GM21423 (cell line): Measurements from ENCODE around the gene ANKRD52.
A peak's percentile ranks its signal among the peaks of the same experiment; 100 is the strongest.
"Not testable (repeated sequence)": the region's sequence is repeated elsewhere in the genome, so short reads cannot be mapped to it uniquely, and the experiment has no call there.

Experiments used
- ATAC-seq: cut with Tn5 transposase; IDR thresholded peaks from one replicate; pipeline ENCODE4 v1.9.1; 2021; ENCODE audit warnings: mild to moderate bottlenecking, moderate library complexity; ENCODE audit not compliant: unreplicated experiment

Gene ANKRD52

DNA sequence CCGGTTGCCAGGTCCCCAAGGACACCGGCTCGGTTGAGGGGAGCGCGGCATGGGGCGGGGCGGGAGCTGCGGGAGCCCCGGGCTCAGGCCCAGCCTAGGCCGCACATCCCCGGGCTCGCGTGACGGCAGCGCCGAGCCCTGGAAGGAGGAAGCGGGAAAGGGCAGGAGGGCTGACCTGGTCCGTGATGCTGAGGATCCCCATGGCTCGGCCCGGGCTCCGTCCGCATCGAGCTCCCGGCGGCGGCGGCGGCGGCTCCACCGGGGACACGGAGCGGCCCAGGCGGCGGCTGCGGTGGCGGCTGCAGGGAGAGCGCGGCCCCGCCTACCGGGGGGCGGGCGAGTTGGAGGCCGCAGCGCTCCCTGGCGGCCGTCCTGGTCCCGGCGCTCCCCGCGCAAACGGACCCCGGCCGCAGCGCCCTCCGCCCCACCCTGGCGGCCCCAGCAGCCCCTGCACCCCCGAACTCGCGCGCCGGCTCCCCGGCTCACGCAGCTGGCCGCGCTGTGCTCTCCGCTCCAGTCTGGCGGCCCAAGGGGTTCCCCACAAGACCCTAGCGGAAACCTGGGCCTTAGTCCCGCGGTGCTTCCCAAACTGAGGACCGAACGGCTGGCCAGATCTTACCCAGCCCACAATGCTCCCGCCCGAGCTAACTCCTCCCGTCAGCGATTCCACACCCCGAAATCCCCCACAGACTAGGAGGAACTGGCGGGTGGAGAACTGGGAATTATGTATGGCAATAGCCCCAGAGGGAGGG is at the start of gene ANKRD52:
TSS of gene ANKRD52 (minus strand) at position 317 of the 752 bp plus-strand sequence. CDS start at position 202, 115 bp downstream.
- peak; percentile 83 for ATAC-seq

DNA sequence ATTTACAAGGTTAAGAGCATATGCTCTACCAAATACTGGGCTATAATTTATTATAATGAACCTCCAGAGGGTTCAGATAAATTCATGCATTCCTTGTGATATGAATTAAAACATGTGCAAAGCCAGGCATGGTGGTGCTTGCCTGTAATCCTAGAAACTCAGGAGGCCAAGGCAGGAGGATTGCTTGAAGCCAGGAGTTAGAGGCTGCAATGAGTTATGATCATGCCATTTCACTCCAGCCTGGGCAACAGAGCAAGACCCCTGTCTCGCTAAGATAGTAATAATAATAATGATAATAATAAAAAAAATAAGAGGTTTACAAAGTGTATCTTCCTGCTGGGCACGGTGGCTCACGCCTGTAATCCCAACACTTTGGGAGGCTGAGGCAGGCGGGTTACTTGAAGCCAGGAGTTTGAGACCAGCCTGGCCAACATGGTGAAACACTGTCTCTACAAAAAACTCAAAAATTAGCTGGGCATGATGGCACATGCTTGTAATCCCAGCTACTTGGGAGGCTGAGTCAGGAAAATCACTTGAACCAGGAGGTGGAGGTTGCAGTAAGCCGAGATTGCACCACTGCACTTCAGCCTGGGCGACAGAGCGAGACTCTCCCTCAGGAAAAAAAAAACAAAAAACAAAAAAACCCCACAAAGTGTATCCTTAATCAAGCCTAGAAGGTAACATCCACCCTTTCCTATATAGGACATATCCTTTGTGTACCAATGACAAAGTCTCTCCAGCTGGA is 49.2 kb upstream of the ANKRD52 start:
- no peak for ATAC-seq

DNA sequence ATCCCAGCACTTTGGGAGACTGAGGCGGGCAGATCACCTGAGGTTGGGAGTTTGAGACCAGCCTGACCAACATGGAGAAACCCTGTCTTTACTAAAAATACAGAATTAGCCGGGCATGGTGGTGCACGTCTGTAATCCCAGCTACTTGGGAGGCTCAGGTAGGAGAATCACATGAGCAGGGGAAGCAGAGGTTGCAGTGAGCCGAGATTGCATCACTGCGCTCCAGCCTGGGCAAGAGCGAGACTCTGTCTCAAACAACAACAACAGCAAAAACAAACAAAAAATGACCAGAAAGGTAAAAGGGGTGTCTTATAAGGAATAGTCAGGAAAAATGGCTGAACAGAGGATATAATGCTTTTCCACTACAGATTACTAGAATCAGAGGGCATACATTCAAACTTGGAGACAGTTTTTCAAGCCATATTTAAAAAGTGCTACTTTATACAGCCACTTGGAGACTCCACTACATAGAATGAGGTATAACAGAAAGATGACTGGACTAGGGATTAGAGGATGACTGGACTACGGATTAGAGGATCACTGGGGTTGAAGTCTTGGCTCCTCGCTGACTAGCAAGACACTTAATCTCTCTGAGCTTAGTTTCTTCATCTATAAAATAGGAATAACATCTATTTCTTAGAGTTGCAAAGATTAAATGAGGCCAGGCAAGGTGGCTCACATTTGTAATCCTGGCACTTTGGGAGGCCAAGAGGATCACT is 46.8 kb upstream of the ANKRD52 start:
- ATAC-seq = no peak

DNA sequence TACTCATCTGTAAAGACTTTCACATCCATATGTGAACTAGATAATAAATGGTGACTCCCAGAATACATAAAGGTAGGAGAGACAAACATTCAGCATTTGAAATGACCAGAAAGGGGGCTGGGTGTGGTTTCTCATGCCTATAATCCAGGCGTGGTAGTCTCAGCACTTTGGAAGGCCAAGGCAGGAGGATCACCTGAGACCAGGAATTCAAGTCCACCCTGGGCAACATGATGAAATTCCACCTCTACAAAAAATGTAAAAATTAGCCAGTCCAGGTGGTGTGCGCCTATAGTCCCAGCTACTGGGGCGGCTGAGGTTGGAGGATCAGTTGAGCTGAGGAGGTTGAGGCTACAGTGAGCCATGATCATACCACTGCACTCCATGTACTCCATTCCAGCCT is 46.1 kb upstream of the ANKRD52 start:
- ATAC-seq = no peak

DNA sequence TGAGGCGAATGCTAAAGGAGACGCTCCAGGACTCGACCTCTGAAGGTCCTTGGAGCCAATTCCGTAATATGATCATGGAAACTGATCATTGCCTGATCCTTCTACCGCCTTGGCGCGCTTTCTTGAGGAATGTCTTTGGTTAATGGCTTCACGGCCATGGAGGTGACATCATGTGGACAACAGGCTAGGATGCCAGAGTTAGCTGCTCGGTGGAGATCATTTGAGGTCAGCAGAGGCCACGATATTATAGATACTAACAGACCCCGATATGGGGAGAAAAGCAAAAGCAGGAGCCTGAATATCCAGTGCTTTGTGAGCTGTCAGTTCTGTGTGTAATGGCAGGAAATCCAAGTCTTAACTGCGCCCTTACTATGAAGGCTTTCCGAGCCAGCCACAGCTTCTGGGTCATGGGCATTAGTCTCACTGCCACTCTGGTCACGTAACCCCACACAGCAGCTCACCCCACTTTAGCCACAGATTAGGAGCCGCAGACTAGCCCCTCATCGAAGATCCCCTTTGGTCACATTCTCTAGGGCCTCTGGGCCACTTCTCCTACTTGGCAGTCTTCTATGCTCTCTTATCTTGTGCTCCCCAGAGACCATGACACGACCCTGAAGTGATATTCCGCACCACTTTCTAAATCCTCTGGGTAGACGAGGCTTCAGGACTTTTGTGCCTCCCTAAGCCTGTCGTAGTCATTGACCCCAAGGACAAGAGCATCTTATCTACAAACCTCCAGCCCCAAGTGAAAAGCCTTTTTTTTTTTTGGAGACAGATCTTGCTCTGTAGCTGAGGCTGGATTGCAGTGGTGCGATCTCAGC is 42.7 kb upstream of the ANKRD52 start:
- ATAC-seq = no peak

DNA sequence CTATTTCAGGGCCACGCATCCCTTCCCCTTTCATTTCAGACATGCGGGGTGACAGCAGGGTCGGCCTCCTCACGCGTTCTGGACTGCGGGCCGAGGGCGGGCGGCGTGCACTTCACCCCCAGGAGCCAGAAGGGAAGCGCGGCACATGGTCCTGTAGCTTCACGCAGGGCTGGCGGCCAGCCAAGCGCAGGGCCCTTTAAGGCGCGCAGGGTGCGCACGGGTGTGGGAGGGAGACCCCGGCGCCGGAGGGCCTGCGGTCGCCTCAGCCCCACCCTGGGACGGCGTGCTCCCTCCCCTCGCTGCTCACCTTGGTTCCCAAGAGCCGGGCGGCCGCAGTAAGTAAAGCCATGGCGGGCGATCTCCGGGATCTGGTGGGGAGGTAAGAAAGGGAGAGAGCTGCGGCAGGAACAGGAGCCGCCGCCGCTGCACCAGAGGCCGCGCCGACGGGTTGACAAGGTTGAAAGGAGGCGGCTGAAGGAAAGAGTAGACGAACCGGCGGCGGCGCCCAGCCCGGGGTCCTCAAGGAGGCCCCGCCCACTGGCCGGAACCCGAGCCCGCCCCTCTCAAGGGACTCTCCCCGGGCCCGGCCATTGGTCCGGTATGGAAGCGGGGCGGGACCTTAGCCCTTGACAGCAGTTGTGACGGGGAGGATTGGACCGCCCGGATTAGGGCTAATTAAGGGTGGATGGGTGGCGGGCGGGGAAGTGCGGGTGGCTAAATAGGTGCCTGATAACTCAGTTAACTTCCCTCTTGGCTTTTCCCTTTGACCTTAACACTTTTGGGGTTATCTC is 41.9 kb upstream of the ANKRD52 start, which contains the start of gene CS:
TSS of gene CS (minus strand) at position 478 of the 791 bp plus-strand sequence. CDS start at position 349, 129 bp downstream.
- ATAC-seq = peak; percentile 93

GRCh38 chr12:56299308-56299852 is 41.2 kb upstream of the ANKRD52 start:
- ATAC-seq = no peak

DNA sequence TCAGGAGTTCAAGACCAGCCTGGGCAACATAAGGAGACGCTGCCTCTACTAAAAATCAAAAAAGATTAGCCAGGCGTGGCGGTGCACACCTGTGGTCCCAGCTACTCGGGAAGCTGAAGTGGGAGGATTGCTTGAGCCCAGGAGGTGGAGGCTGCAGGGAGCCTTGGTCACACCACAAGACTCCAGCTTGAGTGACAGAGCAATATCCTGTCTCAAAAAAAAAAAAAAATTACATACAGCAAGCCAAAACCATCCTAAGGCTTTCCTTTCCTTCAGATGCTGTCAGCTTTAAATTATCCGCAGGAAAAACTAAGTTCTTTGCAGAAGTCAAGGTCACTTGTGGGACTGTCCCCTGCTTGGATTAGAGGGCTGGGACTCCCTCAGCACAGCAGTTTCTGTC is 40.6 kb upstream of the ANKRD52 start:
- ATAC-seq = no peak

GRCh38 chr12:56297400-56297799 is 39.2 kb upstream of the ANKRD52 start:
- ATAC-seq = no peak

DNA sequence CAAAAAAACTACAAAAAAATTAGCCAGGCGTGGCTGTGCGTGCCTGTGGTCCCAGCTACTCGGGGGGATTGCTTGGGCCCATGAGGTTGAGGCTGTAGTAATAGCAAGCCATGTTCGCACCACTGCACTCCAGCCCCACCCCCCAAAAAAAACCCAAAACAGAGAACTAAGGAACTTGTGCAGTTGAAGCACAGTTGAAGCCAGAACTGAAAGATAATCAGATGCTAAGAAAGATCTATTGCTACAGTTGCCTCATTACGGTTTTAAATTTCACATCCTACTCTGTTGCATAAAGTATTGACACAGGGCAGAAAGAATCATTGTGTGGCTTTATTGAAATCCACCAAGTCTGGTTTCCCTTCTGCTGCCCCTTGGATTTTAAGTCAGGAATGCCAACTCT is 38.1 kb upstream of the ANKRD52 start:
- ATAC-seq = no peak

GRCh38 chr12:56293795-56294194 is 35.6 kb upstream of the ANKRD52 start:
- no peak for ATAC-seq

GRCh38 chr12:56288705-56289387 is 30.7 kb upstream of the ANKRD52 start:
- no peak for ATAC-seq

- no peak for ATAC-seq
These were observed 28.1 kb upstream of the ANKRD52 start for GRCh38 chr12:56286044-56286830.

DNA sequence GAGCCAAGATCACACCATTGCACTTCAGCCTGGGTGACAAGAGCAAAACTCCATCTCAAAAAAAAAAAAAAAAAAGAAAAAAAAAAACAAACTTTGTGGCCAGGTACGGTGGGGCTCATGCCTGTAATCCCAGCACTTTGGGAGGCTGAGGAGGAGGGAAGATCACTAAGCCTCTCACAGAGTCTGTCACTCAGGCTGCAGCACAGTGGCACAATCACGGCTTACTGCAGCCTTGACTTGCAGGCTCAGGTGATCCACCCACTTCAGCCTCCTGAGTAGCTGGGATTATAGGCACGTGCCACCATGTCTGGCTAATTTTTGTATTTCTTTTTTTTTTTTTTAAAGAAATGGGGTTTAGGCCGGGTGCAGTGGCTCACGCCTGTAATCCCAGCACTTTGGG is 26.1 kb upstream of the ANKRD52 start:
- ATAC-seq = not testable (repeated sequence)

- ATAC-seq = no peak
These were observed 24.4 kb upstream of the ANKRD52 start for GRCh38 chr12:56282579-56282978.

- no peak for ATAC-seq
These were observed 23.8 kb upstream of the ANKRD52 start for GRCh38 chr12:56282030-56282429.

GRCh38 chr12:56280849-56281248 is 22.7 kb upstream of the ANKRD52 start:
- ATAC-seq = no peak

DNA sequence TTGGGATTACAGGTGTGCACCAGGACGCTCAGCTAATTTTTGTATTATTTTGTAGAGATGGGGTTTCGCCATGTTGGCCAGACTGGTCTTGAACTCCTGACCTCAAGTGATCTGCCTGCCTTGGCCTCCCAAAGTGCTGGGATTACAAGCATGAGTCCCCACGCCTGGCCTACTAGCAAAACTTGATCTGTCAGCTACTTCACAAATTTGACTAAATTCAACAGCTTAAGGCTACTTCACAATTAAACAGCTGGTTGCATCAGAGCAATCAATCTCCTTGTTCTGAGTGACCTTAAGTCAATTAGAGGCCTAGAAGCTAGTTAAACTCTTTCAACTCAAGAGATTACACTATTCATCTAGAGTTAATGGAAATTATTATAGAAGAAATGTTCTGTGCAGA is 20.7 kb upstream of the ANKRD52 start:
- ATAC-seq = no peak
